ENCODE data around the gene ENAH.

Gene ENAH

GRCh38 chr1:225468270-225469020 lies 184.5 kb downstream of the ENAH start:
- no peak for DNase-seq

DNA sequence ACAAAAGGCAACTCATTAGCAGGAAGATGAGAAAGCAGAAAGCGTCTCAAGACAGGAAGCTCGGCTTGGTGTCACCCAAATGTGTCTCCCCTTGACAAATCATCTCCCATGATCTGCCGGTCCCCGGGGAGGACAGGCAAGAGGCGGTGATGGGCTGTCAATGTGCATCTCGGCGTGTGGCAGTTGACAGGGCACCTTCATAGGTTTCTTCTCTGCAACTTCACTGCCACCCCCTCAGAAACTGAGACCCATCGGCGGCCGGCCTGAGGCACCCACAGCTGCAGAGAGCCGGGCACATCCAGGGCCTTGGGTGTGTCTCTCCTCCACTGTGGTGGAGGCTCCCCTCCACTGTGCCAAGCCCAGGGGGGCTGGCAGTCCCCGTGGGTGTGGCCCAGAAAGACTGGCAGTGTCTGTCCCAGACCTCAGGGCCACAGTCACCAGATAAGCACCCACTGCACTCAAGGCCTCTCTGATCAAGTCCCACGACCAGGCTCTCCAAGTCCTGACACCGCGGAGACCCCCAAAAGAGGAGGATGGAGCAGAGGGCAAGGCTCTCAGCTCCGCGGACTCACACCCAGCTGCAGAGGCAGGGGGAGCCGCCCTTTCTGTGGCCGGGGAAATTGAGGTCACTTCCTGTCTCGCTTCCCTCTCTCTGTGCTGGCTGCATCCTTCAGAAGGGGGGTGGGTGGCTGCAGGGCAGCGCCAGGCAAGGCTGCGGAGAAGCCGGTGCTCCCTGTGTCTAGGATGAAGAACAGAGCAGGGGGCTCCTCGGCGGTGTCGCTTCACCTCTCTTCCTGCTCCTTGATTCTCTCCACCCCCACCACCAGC lies 185.5 kb downstream of the ENAH start:
- peak; percentile 70 for DNase-seq

DNA sequence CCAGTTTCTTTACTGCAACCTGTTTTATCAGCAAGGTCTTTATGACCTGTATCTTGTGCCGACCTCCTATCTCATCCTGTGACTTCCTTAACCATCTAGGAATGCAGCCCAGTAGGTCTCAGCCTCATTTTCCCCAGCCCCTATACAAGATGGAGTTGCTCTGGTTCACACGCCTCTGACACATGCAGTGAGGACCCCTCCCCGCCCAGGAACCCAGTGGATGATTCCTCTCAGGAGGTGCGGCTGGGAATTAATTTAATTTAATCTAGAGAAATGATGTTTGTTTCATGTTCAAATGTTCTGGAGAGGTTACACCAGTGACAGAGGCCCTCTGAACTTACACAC lies 186.1 kb downstream of the ENAH start:
- DNase-seq: no peak

GRCh38 chr1:225465793-225466517 lies 187.0 kb downstream of the ENAH start:
- DNase-seq: no peak

GRCh38 chr1:225464851-225465792 lies 187.8 kb downstream of the ENAH start:
- DNase-seq: no peak

GRCh38 chr1:225462714-225463574 lies 190.0 kb downstream of the ENAH start:
- DNase-seq: no peak

DNA sequence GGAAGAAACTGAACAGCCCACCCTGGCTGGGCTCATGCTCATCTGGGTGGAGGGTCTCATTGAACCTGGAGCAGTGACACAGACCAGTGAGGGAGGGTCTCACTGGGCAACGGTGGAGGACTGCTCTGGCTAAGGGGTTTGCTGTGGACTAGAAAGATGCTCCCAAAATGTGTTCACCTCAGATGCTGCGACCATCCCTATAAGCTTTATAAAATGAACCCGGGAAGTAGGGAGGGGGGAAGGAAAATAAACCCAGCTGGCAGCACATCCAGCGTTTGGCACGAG lies 190.6 kb downstream of the ENAH start:
- DNase-seq: no peak

- DNase-seq: no peak
Observed at GRCh38 chr1:225461533-225462428, 191.1 kb downstream of the ENAH start.

DNA sequence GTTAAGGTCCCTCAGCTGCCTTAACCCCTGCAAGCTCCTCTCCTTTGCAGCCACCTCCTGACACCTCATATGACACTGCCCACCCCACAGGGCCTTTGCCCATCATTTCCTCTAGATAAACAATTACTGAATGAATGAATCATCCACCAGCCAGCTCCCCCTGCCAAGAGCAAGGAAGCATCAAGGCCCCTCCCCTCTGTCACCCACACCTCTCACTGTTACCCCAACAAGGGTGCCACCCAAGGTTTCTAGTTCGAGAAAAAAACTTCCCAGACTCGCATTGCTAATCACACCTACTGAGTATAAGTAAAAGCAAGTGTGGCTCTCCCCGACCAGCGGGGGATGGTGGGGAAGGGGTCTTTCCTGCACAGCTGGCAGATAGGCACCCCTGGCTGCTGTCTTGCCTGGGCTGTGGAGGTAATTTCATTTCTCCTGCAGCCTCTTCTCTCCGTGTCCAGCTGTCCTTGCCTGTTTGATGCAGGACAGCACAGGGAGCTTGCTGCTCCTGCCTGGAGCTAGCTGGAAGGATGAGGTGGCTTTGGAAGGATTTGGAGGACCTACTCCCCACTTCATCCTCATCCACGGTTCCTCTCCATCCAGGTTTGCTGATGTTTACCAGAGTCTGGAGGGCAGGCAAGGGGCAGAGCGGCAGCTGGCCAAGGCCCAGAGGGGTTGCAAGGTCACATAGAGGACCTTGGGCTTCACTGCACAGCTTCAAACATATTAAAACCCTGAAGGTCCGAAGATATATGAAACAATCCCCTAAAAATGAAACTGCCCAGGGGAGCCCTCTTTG lies 192.0 kb downstream of the ENAH start:
- no peak for DNase-seq

GRCh38 chr1:225460021-225460736 lies 192.7 kb downstream of the ENAH start:
- DNase-seq: no peak

DNA sequence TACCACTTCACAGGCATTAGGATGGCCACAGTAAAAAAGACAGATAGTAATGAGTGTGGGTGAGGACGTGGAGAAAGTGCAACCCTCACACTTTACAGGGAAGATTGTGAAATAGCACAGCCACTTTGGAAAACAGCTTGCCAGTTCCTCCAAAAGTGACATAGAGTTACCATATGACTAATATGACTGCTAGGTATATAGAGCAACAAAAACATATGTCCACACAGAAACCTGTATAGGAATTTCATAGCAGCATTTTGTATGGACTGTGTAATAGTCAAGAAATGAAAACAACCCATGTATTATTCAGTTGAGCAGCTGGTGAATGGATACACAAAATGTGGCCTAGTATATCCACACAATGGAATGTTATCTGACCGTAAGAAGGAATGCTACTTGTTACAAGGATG lies 194.7 kb downstream of the ENAH start:
- DNase-seq: no peak

DNA sequence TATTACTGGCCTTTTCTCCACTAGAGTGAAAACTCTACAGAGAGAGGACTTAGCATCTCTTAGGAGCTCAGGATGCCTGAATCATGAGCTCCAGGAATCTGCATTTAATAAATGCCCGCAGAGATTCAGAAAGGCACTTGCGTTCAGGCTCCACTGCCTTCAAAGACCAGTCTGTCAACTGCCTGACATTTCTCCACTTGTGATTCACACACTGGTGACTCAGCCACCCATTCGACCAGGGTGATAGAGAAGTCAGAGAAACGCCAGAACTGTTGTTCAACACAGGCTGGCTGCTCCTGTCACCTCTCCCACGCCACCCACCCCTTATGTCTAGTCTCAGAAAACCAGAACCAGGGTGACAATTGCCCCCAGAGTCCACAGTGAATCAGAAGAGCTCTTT lies 198.2 kb downstream of the ENAH start:
- no peak for DNase-seq

DNA sequence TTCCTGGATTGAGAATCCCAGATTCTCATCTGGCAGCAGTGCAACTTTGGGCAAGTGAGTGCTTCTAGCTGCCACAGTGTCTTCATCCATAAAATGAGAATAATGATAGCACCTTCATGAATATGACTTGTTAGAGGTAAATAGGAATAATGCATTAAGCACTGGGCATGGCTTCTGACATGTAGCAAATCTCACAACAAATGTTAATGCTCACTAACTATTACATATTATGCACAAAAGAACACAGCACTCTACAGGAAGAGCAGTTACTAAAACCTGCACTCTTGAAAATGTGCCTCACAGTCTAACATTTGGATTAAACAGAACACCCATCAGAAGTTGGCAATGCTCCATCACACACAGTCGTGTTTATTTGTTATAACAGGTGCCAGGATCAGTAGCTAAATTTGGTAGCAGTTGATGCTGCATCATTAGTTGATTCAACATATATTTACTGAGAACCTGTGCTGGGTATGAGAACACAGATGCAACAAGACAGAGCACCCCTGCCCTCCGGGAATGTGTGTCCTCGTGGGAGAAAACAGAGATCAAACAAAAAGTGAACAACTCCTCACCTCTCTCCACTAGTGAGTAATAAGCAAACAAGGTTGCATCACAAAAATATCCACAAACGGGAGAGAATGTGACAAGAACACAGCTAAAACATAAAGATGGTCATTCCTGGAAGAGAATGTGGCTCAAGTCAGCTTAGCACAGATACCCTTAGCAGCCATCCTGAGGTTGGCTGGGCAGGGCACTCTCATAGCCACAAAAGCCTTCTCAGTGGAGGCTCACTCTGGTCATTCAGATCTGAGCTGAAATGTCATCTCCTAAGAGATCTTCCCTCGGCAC lies 198.9 kb downstream of the ENAH start:
- no peak for DNase-seq

GRCh38 chr1:225451840-225452515 lies 200.9 kb downstream of the ENAH start:
- DNase-seq: no peak

- no peak for DNase-seq
Observed at GRCh38 chr1:225451340-225451739, 201.6 kb downstream of the ENAH start.

DNA sequence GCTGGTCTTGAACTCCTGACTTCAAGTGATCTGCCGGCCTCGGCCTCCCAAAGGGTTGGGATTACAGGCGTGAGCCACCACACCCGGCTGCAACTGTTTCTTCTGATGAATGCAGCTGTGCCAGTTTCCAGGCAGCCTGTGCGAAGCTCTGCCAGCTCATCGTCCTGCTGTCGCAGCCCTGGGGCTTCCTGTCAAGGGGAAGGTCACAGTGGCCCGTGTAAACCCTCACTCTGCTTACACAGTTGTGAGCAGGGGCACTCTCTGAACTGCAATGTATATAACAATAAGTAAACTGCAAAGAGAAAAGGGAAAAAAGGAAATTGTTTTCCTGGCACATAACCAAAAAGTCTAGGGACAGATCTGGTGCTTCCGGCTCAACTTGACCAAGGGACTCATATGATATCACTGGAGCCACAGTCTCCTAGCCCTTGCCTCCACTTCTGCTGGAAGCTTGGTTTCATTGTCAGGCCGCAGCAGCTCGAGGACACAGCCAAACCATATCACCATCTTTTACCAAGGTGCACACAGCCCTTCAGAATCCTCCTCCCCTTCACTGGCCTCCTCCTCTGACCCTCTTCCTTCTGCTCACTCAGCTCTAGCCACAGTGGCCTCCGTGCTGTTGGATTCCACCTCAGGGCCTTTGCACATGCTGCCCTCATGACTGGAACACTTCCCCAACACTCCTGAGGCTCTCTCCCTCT lies 202.3 kb downstream of the ENAH start:
- DNase-seq: no peak

- DNase-seq: no peak
Observed at GRCh38 chr1:225449774-225450173, 203.1 kb downstream of the ENAH start.

All from effector CD4-positive, alpha-beta T cell (primary cell).